Measurements from ENCODE around the gene FUT6. TPM values are rescaled to one million over a fixed set of nuclear protein-coding genes. Genes with fewer than 3 reads are reported as not detected.
"Not testable (repeated sequence)": the region's sequence is repeated elsewhere in the genome, so short reads cannot be mapped to it uniquely, and the experiment has no call there.

Gene FUT6
- total RNA-seq, 1 donor from 2014 or later: not detected

DNA sequence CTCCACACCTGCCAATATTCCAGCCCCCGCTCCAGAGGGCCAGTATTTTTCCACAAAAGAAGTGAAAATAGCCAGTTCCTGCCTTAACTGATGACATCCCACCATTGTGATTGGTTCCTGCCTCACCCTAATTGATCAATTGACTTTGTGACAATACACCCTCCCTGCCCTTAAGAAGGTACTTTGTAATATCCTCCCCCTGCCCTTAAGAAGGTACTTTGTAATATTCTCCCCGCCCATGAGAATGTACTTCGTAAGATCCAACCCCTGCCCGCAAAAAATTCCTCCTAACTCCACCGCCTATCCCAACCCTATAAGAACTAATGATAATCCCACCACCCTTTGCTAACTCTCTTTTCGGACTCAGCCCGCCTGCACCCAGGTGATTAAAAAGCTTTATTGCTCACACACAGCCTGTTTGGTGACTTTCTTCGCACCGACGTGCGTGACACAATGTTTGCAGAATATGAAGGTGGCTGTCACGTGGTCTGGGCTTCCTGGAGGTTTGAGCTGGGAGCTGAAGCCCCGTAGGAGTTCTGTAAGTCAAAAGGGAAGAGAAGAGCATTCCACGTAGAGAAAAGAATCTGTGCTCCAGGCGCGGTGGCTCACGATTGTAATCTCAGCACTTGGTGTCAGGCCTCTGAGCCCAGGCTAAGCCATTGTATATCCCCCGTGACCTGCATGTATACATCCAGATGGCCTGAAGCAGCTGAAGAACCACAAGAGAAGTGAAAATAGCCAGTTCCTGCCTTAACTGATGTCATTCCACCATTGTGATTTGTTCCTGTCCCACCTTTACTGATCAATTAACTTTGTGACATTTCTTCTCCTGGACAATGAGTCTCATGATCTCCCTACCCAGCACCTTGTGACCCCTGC, 17.9 kb upstream of the FUT6 start:
- peaks cover 6 to 20% (median 16%) of the 10 kb centered on the region in 3 donors for H3K27me3 ChIP-seq (ENCODE audit: control insufficient read depth in 3 of 3, insufficient read depth in 3 of 3, low read length in 3 of 3)

GRCh38 chr19:5855151-5855550, 15.6 kb upstream of the FUT6 start:
- peaks cover 6 to 16% (median 15%) of the 10 kb centered on the region in 3 donors for H3K27me3 ChIP-seq (ENCODE audit: control insufficient read depth in 3 of 3, insufficient read depth in 3 of 3, low read length in 3 of 3)
- H3K27ac ChIP-seq (ENCODE audit: low read depth, low read length); H3K4me1 ChIP-seq (ENCODE audit: control insufficient read depth in 3 of 3, insufficient read depth in 3 of 3, low read length in 3 of 3); H3K36me3 ChIP-seq (ENCODE audit: control insufficient read depth in 3 of 3, insufficient read depth in 3 of 3, low read length in 3 of 3); H3K4me3 ChIP-seq (ENCODE audit: low read length in 3 of 3); H3K9me3 ChIP-seq (ENCODE audit: control insufficient read depth in 3 of 3, low read length in 3 of 3); H3K9ac ChIP-seq (ENCODE audit: low read depth in 1 of 3, low read length in 3 of 3): not testable (repeated sequence)

More for the DNA sequence above, 17.9 kb upstream of the FUT6 start:
- Histone ChIP-seq H3K4me1 (ENCODE audit: control insufficient read depth in 3 of 3, insufficient read depth in 3 of 3, low read length in 3 of 3) (no peaks in the 10 kb centered on the region), H3K9me3 (ENCODE audit: control insufficient read depth in 3 of 3, low read length in 3 of 3) (no peaks in the 10 kb centered on the region), H3K9ac (ENCODE audit: low read depth in 1 of 3, low read length in 3 of 3) (no peak overlapping the region), H3K27ac (ENCODE audit: low read depth, low read length) (no peak overlapping the region), H3K4me3 (ENCODE audit: low read length in 3 of 3) (no peak overlapping the region), H3K36me3 (ENCODE audit: control insufficient read depth in 3 of 3, insufficient read depth in 3 of 3, low read length in 3 of 3) (no peaks in the 10 kb centered on the region)

DNA sequence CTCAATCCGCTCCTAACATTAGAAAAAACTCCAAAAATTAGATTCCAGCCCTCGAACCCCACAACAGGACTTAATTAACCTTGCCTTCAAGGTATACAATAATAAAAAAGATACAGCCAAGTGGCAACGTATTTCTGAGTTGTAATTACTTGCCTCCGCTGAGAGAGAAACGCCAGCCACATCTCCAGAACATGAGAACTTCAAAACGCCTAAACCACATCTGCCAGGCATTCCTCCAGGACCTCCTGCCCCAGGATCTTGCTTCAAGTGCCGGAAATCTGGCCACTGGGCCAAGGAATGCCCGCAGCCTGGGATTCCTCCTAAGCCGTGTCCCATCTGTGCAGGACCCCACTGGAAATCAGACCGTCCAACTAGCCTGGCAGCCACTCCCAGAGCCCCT, 14.6 kb upstream of the FUT6 start:
- peaks cover 6 to 12% (median 7%) of the 10 kb centered on the region in 3 donors for H3K27me3 ChIP-seq (ENCODE audit: control insufficient read depth in 3 of 3, insufficient read depth in 3 of 3, low read length in 3 of 3)
- H3K4me3 ChIP-seq (ENCODE audit: low read length in 3 of 3); H3K9me3 ChIP-seq (ENCODE audit: control insufficient read depth in 3 of 3, low read length in 3 of 3); H3K9ac ChIP-seq (ENCODE audit: low read depth in 1 of 3, low read length in 3 of 3); H3K27ac ChIP-seq (ENCODE audit: low read depth, low read length); H3K4me1 ChIP-seq (ENCODE audit: control insufficient read depth in 3 of 3, insufficient read depth in 3 of 3, low read length in 3 of 3); H3K36me3 ChIP-seq (ENCODE audit: control insufficient read depth in 3 of 3, insufficient read depth in 3 of 3, low read length in 3 of 3): not testable (repeated sequence)

DNA sequence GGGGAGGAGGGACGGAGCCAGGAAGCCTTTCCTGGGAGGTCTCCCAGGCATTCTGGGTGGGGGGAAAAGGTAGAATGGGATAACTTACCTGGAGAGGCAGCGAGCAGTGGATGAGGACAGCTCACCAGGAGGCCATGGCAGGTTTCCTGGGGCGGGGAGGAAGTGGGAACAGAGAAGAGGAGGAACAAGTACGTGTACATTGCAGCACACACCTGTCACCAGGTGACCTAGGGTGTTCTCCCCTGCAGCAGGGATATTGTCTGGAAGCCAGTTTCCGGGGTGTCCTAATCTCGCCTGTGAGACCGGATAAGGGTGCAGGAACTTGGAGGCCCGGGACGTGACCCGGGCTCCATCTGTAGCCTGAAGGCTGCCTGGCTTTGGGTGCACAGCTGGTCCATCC, 11.8 kb upstream of the FUT6 start, which contains the start of gene FUT3:
Gene FUT3 (minus strand): TSS at position 148 of the 400 bp plus-strand sequence.
- Histone ChIP-seq H3K9me3 (ENCODE audit: control insufficient read depth in 3 of 3, low read length in 3 of 3) (no peaks in the 10 kb centered on the region), H3K27ac (ENCODE audit: low read depth, low read length) (no peak within 1 kb of the TSS), H3K27me3 (ENCODE audit: control insufficient read depth in 3 of 3, insufficient read depth in 3 of 3, low read length in 3 of 3) (peaks cover 3 to 7% (median 7%) of the 10 kb centered on the region in 3 donors), H3K9ac (ENCODE audit: low read depth in 1 of 3, low read length in 3 of 3) (no peak within 1 kb of the TSS), H3K36me3 (ENCODE audit: control insufficient read depth in 3 of 3, insufficient read depth in 3 of 3, low read length in 3 of 3) (no peaks in the 10 kb centered on the region), H3K4me3 (ENCODE audit: low read length in 3 of 3) (no peak within 1 kb of the TSS), H3K4me1 (ENCODE audit: control insufficient read depth in 3 of 3, insufficient read depth in 3 of 3, low read length in 3 of 3) (no peaks in the 10 kb centered on the region)

GRCh38 chr19:5850743-5851293, 11.3 kb upstream of the FUT6 start:
- H3K9ac ChIP-seq (ENCODE audit: low read depth in 1 of 3, low read length in 3 of 3): no peak overlapping the region
- no peaks in the 10 kb centered on the region for H3K9me3 ChIP-seq (ENCODE audit: control insufficient read depth in 3 of 3, low read length in 3 of 3)
- H3K27me3 ChIP-seq (ENCODE audit: control insufficient read depth in 3 of 3, insufficient read depth in 3 of 3, low read length in 3 of 3): peaks cover 0 to 7% (median 6%) of the 10 kb centered on the region in 3 donors
- H3K4me1 ChIP-seq (ENCODE audit: control insufficient read depth in 3 of 3, insufficient read depth in 3 of 3, low read length in 3 of 3): no peaks in the 10 kb centered on the region
- H3K27ac ChIP-seq (ENCODE audit: low read depth, low read length): no peak overlapping the region
- H3K4me3 ChIP-seq (ENCODE audit: low read length in 3 of 3): no peak overlapping the region
- no peaks in the 10 kb centered on the region for H3K36me3 ChIP-seq (ENCODE audit: control insufficient read depth in 3 of 3, insufficient read depth in 3 of 3, low read length in 3 of 3)

- Histone ChIP-seq H3K9me3 (ENCODE audit: control insufficient read depth in 3 of 3, low read length in 3 of 3) (no peaks in the 10 kb centered on the region), H3K27me3 (ENCODE audit: control insufficient read depth in 3 of 3, insufficient read depth in 3 of 3, low read length in 3 of 3) (peaks cover 0 to 7% (median 0%) of the 10 kb centered on the region in 3 donors), H3K36me3 (ENCODE audit: control insufficient read depth in 3 of 3, insufficient read depth in 3 of 3, low read length in 3 of 3) (no peaks in the 10 kb centered on the region), H3K4me3 (ENCODE audit: low read length in 3 of 3) (no peak overlapping the region), H3K27ac (ENCODE audit: low read depth, low read length) (no peak overlapping the region), H3K4me1 (ENCODE audit: control insufficient read depth in 3 of 3, insufficient read depth in 3 of 3, low read length in 3 of 3) (no peaks in the 10 kb centered on the region), H3K9ac (ENCODE audit: low read depth in 1 of 3, low read length in 3 of 3) (no peak overlapping the region)
Measured at GRCh38 chr19:5850189-5850588, 10.7 kb upstream of the FUT6 start.

DNA sequence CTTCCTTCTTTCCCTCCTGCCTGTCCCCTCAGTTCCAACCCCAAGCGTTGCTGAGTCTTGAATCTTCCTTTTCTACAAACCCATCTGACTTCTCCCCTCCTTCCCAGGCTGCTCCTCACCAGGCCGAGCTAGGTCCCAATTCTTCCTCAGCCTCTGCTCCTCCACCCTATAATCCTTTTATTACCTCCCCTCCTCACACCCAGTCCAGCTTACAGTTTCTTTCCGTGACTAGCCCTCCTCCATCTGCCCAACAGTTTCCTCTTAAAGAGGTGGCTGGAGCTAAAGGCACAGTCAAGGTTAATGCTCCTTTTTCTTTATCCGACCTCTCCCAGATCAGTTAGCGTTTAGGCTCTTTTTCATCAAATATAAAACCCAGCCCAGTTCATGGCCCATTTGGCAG, 9.1 kb upstream of the FUT6 start:
- H3K9me3 ChIP-seq (ENCODE audit: control insufficient read depth in 3 of 3, low read length in 3 of 3); H3K27me3 ChIP-seq (ENCODE audit: control insufficient read depth in 3 of 3, insufficient read depth in 3 of 3, low read length in 3 of 3); H3K27ac ChIP-seq (ENCODE audit: low read depth, low read length); H3K36me3 ChIP-seq (ENCODE audit: control insufficient read depth in 3 of 3, insufficient read depth in 3 of 3, low read length in 3 of 3); H3K4me3 ChIP-seq (ENCODE audit: low read length in 3 of 3); H3K4me1 ChIP-seq (ENCODE audit: control insufficient read depth in 3 of 3, insufficient read depth in 3 of 3, low read length in 3 of 3); H3K9ac ChIP-seq (ENCODE audit: low read depth in 1 of 3, low read length in 3 of 3): not testable (repeated sequence)

DNA sequence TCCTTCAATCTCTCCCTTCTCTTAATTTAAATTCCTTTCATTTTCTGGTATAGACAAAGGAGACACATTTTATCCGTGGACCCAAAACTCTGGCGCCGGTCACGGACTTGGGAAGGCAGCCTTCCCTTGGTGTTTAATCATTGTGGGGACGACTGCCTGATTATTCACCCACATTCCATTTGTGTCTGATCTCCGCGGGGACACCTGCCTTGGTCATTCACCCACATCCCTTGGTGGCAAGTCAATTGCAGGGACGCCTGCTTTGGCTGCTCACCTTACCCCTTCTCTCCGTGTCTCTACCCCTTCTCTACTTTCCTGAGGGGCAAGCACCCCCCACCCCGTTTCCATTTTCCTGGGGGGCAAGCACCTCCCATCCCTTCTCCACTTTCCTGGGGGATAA, 8.3 kb upstream of the FUT6 start:
- H3K4me1 ChIP-seq (ENCODE audit: control insufficient read depth in 3 of 3, insufficient read depth in 3 of 3, low read length in 3 of 3); H3K4me3 ChIP-seq (ENCODE audit: low read length in 3 of 3); H3K36me3 ChIP-seq (ENCODE audit: control insufficient read depth in 3 of 3, insufficient read depth in 3 of 3, low read length in 3 of 3); H3K27me3 ChIP-seq (ENCODE audit: control insufficient read depth in 3 of 3, insufficient read depth in 3 of 3, low read length in 3 of 3); H3K9ac ChIP-seq (ENCODE audit: low read depth in 1 of 3, low read length in 3 of 3); H3K27ac ChIP-seq (ENCODE audit: low read depth, low read length); H3K9me3 ChIP-seq (ENCODE audit: control insufficient read depth in 3 of 3, low read length in 3 of 3): not testable (repeated sequence)

DNA sequence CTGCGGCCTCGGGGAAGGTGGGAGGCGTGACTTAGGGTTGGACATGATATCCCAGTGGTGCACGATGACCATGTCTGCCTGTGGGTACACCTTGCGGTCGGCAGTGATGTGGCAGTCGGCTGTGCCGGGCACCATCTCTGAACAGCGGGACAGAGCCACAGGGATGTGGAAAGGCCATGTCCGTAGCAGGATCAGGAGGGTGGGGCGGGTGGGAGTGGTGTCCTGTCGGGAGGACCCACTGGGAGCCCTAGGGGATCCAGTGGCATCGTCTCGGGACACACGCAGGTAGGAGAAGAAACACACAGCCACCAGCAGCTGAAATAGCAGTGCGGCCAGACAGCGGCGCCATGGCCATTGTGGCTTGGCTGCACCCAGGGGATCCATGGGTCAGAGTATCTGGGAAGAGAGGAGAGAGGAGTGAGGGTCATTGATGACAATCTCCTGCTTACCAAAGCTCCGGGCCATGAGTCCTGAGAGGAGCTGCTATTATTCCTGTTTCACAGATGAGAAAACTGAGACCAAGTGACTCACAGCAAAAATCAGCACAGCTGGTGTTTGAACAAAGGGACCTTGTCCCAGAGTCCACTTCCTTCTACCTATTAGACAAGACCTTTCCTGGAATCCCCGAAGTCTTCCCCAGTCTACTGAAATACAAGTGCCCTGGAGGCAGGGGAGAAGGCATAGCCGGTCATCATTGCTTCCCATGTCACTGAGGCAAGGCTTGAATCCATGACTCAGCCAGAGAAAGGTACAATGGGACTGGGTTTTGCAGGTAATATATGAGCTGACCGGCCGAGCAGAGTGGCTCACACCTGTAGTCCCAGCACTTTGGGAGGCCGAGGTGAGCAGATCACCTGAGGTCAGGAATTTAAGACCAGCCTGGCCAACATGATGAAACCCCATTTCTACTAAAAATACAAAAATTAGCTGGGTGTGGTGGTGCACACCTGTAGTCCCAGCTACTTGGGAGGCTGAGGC, 5.2 kb upstream of the FUT6 start:
- Histone ChIP-seq H3K9ac (ENCODE audit: low read depth in 1 of 3, low read length in 3 of 3) (no peak overlapping the region), H3K27ac (ENCODE audit: low read depth, low read length) (no peak overlapping the region), H3K4me3 (ENCODE audit: low read length in 3 of 3) (no peak overlapping the region), H3K9me3 (ENCODE audit: control insufficient read depth in 3 of 3, low read length in 3 of 3) (no peaks in the 10 kb centered on the region), H3K36me3 (ENCODE audit: control insufficient read depth in 3 of 3, insufficient read depth in 3 of 3, low read length in 3 of 3) (no peaks in the 10 kb centered on the region), H3K27me3 (ENCODE audit: control insufficient read depth in 3 of 3, insufficient read depth in 3 of 3, low read length in 3 of 3) (peaks cover 0 to 4% (median 3%) of the 10 kb centered on the region in 3 donors), H3K4me1 (ENCODE audit: control insufficient read depth in 3 of 3, insufficient read depth in 3 of 3, low read length in 3 of 3) (no peaks in the 10 kb centered on the region)

Measured in skeletal muscle tissue (tissue), 4 donors.